GM12878 (cell line): ENCODE measurements around the gene LDLRAD3. TPM values are rescaled to one million over a fixed set of nuclear protein-coding genes. Genes with fewer than 3 reads are reported as not detected.

Experiments
- ATAC-seq: fragments of 200-7000 bp; cut with Tn5 transposase; 3 replicates; pipeline ENCODE4 v1.9.1; 2020; ENCODE audit warnings: mild to moderate bottlenecking, moderate library complexity
- BruUV-seq: library from RNA; stranded (reverse); fragments of 400-500 nt; replicated peaks from 2 replicates; lab custom pipeline; 2021; lab: Mats Ljungman, UMichigan
- CTCF ChIA-PET: fragments of 300-600 bp; sonication (Branson Sonifier 250); formaldehyde crosslinking; extraction: SDS; loops from one replicate; lab custom pipeline; 2021; ENCODE audit warnings: inconsistent platforms; lab: Yijun Ruan, JAX
- POLR2A ChIA-PET: fragments of 350-600 bp; formaldehyde crosslinking; extraction: SDS; loops from one replicate; lab custom pipeline; 2021; ENCODE audit warnings: inconsistent platforms; lab: Charles Lee
- RAD21 ChIA-PET: fragments of 300-600 bp; sonication (Branson Sonifier 250); formaldehyde crosslinking; loops from one replicate; lab custom pipeline; 2023; ENCODE audit warnings: antibody characterized with exemption; ENCODE audit not compliant: unreplicated experiment; lab: Charles Lee
- SMC1A ChIA-PET: fragments of 300-600 bp; sonication (Branson Sonifier 250); formaldehyde crosslinking; loops from one replicate; lab custom pipeline; 2023; ENCODE audit not compliant: unreplicated experiment, uncharacterized antibody; lab: Charles Lee
- DNase-seq: peaks from one replicate; pipeline ENCODE4 v3.0.0-alpha.2; 2011; ENCODE audit warnings: low read depth, low spot score
- FAIRE-seq: peaks from 3 replicates; lab custom pipeline; 2011; peaks lifted over from hg19 to GRCh38; lab: Jason Lieb, UNC
- H2AFZ ChIP-seq: 2 replicates; pipeline ENCODE4 v1.6.0; 2011; ENCODE audit warnings: low read depth, low read length, control low read depth; ENCODE audit not compliant: control insufficient read depth
- H3K27ac ChIP-seq: 2 replicates; pipeline ENCODE4 v1.5.1; 2011; ENCODE audit warnings: control low read depth; ENCODE audit not compliant: control insufficient read depth, insufficient read depth
- H3K27me3 ChIP-seq, 2 experiments: replicated peaks in 1 of 2; 2 replicates each; pipeline versions ENCODE4 v1.6.0 to v1.6.1; 2011; ENCODE audit warnings: low read length in 1 of 2; ENCODE audit not compliant: control insufficient read depth in 2 of 2, insufficient read depth in 2 of 2
- H3K36me3 ChIP-seq, 2 experiments: 2 replicates each; pipeline ENCODE4 v1.5.1; 2011; ENCODE audit warnings: low read length in 1 of 2; ENCODE audit not compliant: control insufficient read depth in 2 of 2, insufficient read depth in 2 of 2
- H3K4me1 ChIP-seq: 2 replicates; pipeline ENCODE4 v1.6.1; 2011; ENCODE audit warnings: mild to moderate bottlenecking, low read length, moderate library complexity, mixed read lengths; ENCODE audit not compliant: control insufficient read depth, insufficient read depth
- H3K4me2 ChIP-seq: 2 replicates; pipeline ENCODE4 v1.6.0; 2011; ENCODE audit warnings: control low read depth; ENCODE audit not compliant: control insufficient read depth, insufficient read depth
- H3K4me3 ChIP-seq: fragments of 200-600 bp; sonication (generic); 2 replicates; pipeline ENCODE4 v1.5.1; 2016
- H3K79me2 ChIP-seq: 2 replicates; pipeline ENCODE4 v1.6.0; 2011; ENCODE audit warnings: low read length; ENCODE audit not compliant: control insufficient read depth, insufficient read depth
- H3K9ac ChIP-seq: 2 replicates; pipeline ENCODE4 v1.8.0; 2011; ENCODE audit warnings: low read length, control low read depth, mixed read lengths; ENCODE audit not compliant: control insufficient read depth, insufficient read depth
- H3K9me3 ChIP-seq: replicated peaks from 3 replicates; pipeline ENCODE4 v1.5.1; 2011; ENCODE audit warnings: mild to moderate bottlenecking, low read length; ENCODE audit not compliant: control insufficient read depth, insufficient read depth
- H4K20me1 ChIP-seq: 2 replicates; pipeline ENCODE4 v1.6.0; 2011; ENCODE audit not compliant: control insufficient read depth, insufficient read depth
- BHLHE40 ChIP-seq, 2 experiments: fragments of 450-650 bp in 1 of 2; IDR thresholded peaks; 2 replicates each; pipeline ENCODE4 v1.6.1; 2011 to 2017; ENCODE audit warnings: low read depth in 2 of 2, borderline replicate concordance in 1 of 2, improper control_type of control experiment in 1 of 2, low read length in 1 of 2, mild to moderate bottlenecking in 1 of 2
- BRCA1 ChIP-seq: IDR thresholded peaks from 2 replicates; pipeline ENCODE4 v1.6.1; 2011; ENCODE audit warnings: low read depth, low read length, improper control_type of control experiment
- GATAD2B ChIP-seq: fragments of 450-650 bp; conservative IDR thresholded peaks from 2 replicates; pipeline ENCODE4 v1.6.1; 2017; ENCODE audit warnings: low read depth, mild to moderate bottlenecking, moderate library complexity
- HCFC1 ChIP-seq: fragments of 150-350 bp; IDR thresholded peaks from 2 replicates; pipeline ENCODE4 v1.6.1; 2014; ENCODE audit warnings: low read length
- HDGF ChIP-seq: fragments of 450-650 bp; IDR thresholded peaks from 2 replicates; pipeline ENCODE4 v1.6.1; 2016; ENCODE audit warnings: antibody characterized with exemption
- IKZF2 ChIP-seq, 2 experiments: fragments of 450-650 bp; IDR thresholded peaks; 2 replicates each; pipeline ENCODE4 v1.6.1; 2017; ENCODE audit warnings: mild to moderate bottlenecking in 2 of 2, moderate library complexity in 2 of 2
- MXI1 ChIP-seq: fragments of 150-350 bp; IDR thresholded peaks from 2 replicates; pipeline ENCODE4 v1.6.1; 2011; ENCODE audit warnings: low read depth, mild to moderate bottlenecking, inconsistent platforms, low read length, improper control_type of control experiment
- NFYB ChIP-seq: IDR thresholded peaks from 2 replicates; pipeline ENCODE4 v1.6.1; 2011; ENCODE audit warnings: low read depth, mild to moderate bottlenecking, low read length, improper control_type of control experiment, moderate library complexity; ENCODE audit not compliant: insufficient read depth
- NR2C1 ChIP-seq: fragments of 450-650 bp; IDR thresholded peaks from 2 replicates; pipeline ENCODE4 v1.6.1; 2017; ENCODE audit warnings: antibody characterized with exemption, mild to moderate bottlenecking, moderate library complexity
- NR2F1 ChIP-seq: fragments of 450-650 bp; conservative IDR thresholded peaks from 2 replicates; pipeline ENCODE4 v1.6.1; 2017; ENCODE audit warnings: mild to moderate bottlenecking
- RFX5 ChIP-seq: IDR thresholded peaks from 2 replicates; pipeline ENCODE4 v1.6.1; 2011; ENCODE audit warnings: low read depth, low read length, improper control_type of control experiment
- TCF12 ChIP-seq: IDR thresholded peaks from 2 replicates; pipeline ENCODE4 v1.6.1; 2011; ENCODE audit warnings: low read depth, mild to moderate bottlenecking, low read length
- TCF3 ChIP-seq: IDR thresholded peaks from 2 replicates; pipeline ENCODE4 v1.6.1; 2012; ENCODE audit warnings: low read depth, mild to moderate bottlenecking, low read length, borderline replicate concordance; ENCODE audit not compliant: insufficient read depth
- WGBS: methylation state at CpG from one replicate; pipeline ENCODE4 v1.1.6; 2016; ENCODE audit warnings: low lambda C conversion rate; ENCODE audit not compliant: insufficient replicate concordance, insufficient coverage; ENCODE audit errors: missing lambda C conversion rate; 5-methylcytosine and 5-hydroxymethylcytosine counted together
- in situ Hi-C: fragments of 300-500 bp; cut with MboI; formaldehyde crosslinking; loops from 9 replicates; pipeline ENCODE4 v1.14.3; 2018; ENCODE audit warnings: mixed read lengths
- intact Hi-C: fragments of 100-400 bp; cut with micrococcal nuclease; formaldehyde crosslinking; loops from one replicate; pipeline ENCODE4 v1.14.2; 2022; ENCODE audit not compliant: unreplicated experiment
- polyA plus RNA-seq, 11 experiments: library from polyadenylated mRNA; depleted of rRNA in 4 of 11; unstranded in 6 of 11; stranded (reverse) in 5 of 11; fragments of >200 nt; fragmentation: Nextera tagmentation in 4 of 11; fragmentation: Illumina TruSeq in 1 of 11; extraction: Ambion mirVana in 4 of 11; extraction: Trizol in 1 of 11; gene quantifications; 1 replicate in 1 of 11; 2 replicates in 10 of 11; pipeline versions ENCODE4 v1.2.1 to v1.2.3, GENCODE V29; 2011 to 2016; ENCODE audit warnings: inconsistent platforms in 2 of 11, missing spikeins in 2 of 11, low read depth in 1 of 11
- total RNA-seq, 4 experiments: library from RNA; depleted of rRNA in 3 of 4; stranded (reverse); fragments of >200 nt in 3 of 4; fragmentation: Illumina TruSeq in 1 of 4; extraction: Trizol in 1 of 4; gene quantifications; 2 replicates each; pipeline versions ENCODE4 v1.2.1 to v1.2.3, GENCODE V29; 2013 to 2021
- TF ChIP-seq, protein P1 (sequence below): IDR thresholded peaks from 2 replicates; pipeline ENCODE4 v1.6.1; 2011; ENCODE audit warnings: borderline replicate concordance, low read depth, mild to moderate bottlenecking, moderate library complexity, low read length; ENCODE audit not compliant: insufficient read depth, poor library complexity, severe bottlenecking
- TF ChIP-seq, protein P2 (sequence below): fragments of 450-650 bp; IDR thresholded peaks from 2 replicates; pipeline ENCODE4 v1.6.1; 2017; ENCODE audit warnings: mild to moderate bottlenecking, moderate library complexity

LDLRAD3 gene
- total and polyA plus RNA-seq, 10 of the 15 experiments (the other 5 are each of a cell fraction or from before 2014, with no cell fraction given), result 2.5 to 17.2 (median 10.7) TPM

DNA sequence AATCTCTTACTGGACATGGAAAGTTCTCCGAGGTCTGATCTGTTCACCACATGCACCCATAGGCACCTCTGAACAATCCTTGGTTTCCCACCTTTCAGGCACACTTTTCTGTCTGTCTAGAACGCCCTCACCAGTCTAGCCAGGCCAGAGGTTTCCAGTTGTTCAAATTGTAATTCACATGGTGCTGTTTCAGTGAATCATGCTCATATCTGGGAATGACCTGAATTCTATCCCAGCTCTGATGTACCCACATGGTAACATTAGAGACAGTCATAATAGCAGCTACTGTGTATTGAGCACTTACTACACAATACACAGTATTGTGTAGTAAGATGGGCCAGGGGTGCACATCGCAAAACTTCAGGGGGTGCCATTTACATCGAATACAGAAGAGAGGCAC, 207.1 kb downstream of the LDLRAD3 start:
- Histone ChIP-seq H3K36me3 (no peaks in the 10 kb centered on the region), H3K27me3 (no peaks in the 10 kb centered on the region), H2AFZ (no peak overlapping the region), H3K4me1 (no peaks in the 10 kb centered on the region), H3K4me2 (no peak overlapping the region), H4K20me1 (no peaks in the 10 kb centered on the region), H3K79me2 (no peaks in the 10 kb centered on the region), H3K9me3 (no peaks in the 10 kb centered on the region), H3K9ac (no peak overlapping the region)
- DNase-seq (no peak), ATAC-seq (no peak)
- ChIA-PET RAD21 (interaction anchor here (2.1 kb wide), 1 partner anchor 329 kb away, joined by 11 read pairs; no protein-coding TSS in a partner anchor), CTCF (interaction anchor here (0.5 to 4.1 kb wide), 8 partner anchors 13 to 1258 kb away, joined by 3 to 18 read pairs (median 3); no protein-coding TSS in a partner anchor), SMC1A (interaction anchor here (0.8 to 1.9 kb wide), 4 partner anchors 11 to 329 kb away, joined by 3 to 7 read pairs (median 4); no protein-coding TSS in a partner anchor), POLR2A (no interaction called here)
- intact Hi-C loops, result loop anchor here (1.0 to 5.0 kb wide), 4 partner anchors 106 to 534 kb away; partner anchors contain the start of gene FJX1
- in situ Hi-C loops, result no loop called here
- 33% methylated on average over 4 of the region's 4 CpGs for WGBS
- TF ChIP-seq GATAD2B (no peak), IKZF2 (IDR thresholded peaks at IDR 0.05) (no peak), HCFC1 (no peak), BRCA1 (no peak), RFX5 (no peak), NFYB (no peak), NR2F1 (no peak), NR2C1 (no peak), TCF3 (no peak), MXI1 (no peak), HDGF (no peak), BHLHE40 (IDR thresholded peaks at IDR 0.05; ENCODE audit: borderline replicate concordance in 1 of 2, low read depth in 2 of 2, low read length in 1 of 2) (no peak), TCF12 (no peak)
- TF ChIP-seq, protein P1, sequence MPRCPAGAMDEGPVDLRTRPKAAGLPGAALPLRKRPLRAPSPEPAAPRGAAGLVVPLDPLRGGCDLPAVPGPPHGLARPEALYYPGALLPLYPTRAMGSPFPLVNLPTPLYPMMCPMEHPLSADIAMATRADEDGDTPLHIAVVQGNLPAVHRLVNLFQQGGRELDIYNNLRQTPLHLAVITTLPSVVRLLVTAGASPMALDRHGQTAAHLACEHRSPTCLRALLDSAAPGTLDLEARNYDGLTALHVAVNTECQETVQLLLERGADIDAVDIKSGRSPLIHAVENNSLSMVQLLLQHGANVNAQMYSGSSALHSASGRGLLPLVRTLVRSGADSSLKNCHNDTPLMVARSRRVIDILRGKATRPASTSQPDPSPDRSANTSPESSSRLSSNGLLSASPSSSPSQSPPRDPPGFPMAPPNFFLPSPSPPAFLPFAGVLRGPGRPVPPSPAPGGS, result no peak
- TF ChIP-seq, protein P2, sequence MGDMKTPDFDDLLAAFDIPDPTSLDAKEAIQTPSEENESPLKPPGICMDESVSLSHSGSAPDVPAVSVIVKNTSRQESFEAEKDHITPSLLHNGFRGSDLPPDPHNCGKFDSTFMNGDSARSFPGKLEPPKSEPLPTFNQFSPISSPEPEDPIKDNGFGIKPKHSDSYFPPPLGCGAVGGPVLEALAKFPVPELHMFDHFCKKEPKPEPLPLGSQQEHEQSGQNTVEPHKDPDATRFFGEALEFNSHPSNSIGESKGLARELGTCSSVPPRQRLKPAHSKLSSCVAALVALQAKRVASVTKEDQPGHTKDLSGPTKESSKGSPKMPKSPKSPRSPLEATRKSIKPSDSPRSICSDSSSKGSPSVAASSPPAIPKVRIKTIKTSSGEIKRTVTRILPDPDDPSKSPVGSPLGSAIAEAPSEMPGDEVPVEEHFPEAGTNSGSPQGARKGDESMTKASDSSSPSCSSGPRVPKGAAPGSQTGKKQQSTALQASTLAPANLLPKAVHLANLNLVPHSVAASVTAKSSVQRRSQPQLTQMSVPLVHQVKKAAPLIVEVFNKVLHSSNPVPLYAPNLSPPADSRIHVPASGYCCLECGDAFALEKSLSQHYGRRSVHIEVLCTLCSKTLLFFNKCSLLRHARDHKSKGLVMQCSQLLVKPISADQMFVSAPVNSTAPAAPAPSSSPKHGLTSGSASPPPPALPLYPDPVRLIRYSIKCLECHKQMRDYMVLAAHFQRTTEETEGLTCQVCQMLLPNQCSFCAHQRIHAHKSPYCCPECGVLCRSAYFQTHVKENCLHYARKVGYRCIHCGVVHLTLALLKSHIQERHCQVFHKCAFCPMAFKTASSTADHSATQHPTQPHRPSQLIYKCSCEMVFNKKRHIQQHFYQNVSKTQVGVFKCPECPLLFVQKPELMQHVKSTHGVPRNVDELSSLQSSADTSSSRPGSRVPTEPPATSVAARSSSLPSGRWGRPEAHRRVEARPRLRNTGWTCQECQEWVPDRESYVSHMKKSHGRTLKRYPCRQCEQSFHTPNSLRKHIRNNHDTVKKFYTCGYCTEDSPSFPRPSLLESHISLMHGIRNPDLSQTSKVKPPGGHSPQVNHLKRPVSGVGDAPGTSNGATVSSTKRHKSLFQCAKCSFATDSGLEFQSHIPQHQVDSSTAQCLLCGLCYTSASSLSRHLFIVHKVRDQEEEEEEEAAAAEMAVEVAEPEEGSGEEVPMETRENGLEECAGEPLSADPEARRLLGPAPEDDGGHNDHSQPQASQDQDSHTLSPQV, result no peak
- TF ChIP-seq, all 136 proteins: peak for 0
- Histone ChIP-seq H3K27ac (no peak overlapping the region), H3K4me3 (no peak overlapping the region)
- BruUV-seq, result no TSS peak
- FAIRE-seq, result no peak
